GM21825 (cell line): ENCODE measurements around the gene GINS1.
A peak's percentile ranks its signal among the peaks of the same experiment; 100 is the strongest.
"Not testable (repeated sequence)": the region's sequence is repeated elsewhere in the genome, so short reads cannot be mapped to it uniquely, and the experiment has no call there.

Experiments
- ATAC-seq: cut with Tn5 transposase; IDR thresholded peaks from one replicate; pipeline ENCODE4 v1.9.1; 2021; ENCODE audit warnings: mild to moderate bottlenecking, moderate library complexity; ENCODE audit not compliant: unreplicated experiment

GINS1 gene

DNA sequence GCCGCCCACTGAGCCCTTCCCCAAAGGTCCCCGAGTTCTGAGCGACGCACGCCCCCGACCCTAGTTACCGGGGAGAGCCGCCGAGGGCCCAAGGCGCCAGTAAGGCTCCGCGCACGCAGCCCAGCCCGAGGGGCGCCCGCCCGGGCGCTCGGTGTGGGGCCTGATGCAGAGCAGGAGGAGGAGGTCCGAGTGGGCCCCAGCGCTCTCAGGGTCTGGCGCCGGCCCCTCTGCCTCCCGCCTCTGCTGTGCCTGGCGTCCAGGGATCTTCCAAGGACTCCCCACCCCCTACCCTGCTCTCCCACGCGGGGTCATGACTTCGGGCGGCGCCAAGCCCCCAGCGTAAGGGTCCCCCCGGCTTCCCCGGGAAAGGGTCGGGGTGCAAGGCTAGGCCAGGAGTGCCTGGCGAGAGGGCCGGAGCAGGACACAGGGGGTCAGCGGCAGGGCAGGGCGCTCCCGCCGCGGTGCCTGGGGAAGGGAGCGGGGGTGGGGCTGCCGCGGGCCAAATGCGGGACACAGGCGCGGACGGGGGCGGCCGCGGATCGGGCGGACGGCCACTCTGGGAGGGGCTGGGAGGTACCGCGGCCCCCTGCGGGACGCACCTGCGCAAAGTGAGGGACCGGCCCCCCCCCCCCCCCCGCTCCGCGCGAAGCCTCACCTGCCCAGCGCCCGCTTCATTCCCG, 17.5 kb upstream of the GINS1 start:
- peak; percentile 26 for ATAC-seq

DNA sequence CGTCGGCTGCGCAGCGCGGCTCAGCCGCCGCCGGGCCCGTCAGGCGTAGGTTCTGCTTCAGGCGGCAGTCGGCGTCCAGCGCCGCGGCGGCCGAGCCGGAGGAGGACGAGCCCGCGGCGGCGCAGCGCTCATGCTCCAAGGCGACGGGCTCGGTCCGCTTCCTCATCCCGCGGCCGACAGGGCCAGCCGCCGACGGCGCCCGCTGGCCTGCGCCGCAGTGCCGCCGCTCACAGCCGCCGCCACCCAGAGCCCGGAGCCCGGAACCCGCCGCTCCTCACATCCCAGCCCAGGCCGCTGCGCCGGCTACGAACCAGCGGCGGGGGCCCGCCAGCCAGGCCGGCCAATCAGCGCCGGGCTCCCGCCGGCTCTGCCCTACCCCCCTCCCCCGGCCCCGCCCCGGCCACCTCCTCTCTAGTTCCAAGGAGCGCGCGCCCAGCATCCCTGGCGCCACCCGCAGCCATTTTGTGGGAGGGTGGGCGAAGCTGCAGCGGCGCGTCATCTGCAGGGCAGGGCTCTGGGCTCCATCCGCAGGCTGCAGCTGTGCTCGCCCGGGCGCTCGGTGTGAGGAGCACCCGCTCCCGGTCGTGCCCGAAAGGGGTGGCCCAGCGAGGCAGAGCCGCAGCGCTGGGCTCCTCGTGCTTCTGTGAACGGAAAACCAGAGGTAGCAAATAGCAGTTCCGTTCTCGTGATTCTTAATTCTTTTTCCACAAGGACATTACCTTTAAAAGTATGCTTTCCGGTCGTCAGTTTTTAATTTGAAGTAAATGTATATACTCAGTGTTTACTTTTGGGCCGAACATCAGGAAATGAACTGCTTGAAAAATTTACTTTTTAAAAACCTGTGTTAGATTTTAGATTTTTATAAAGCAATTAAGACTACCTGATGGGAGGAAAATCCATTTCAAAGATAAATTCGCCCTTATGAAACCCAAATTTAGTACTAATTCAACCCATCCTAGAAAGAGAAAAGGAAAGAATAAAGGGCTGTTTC, 16.6 kb upstream of the GINS1 start, which contains the start of gene ABHD12:
Gene ABHD12, minus strand, starts transcription at position 298 of the 991 bp plus-strand sequence. Its CDS starts 132 bp downstream, at position 166.
- peak; percentile 93 for ATAC-seq

DNA sequence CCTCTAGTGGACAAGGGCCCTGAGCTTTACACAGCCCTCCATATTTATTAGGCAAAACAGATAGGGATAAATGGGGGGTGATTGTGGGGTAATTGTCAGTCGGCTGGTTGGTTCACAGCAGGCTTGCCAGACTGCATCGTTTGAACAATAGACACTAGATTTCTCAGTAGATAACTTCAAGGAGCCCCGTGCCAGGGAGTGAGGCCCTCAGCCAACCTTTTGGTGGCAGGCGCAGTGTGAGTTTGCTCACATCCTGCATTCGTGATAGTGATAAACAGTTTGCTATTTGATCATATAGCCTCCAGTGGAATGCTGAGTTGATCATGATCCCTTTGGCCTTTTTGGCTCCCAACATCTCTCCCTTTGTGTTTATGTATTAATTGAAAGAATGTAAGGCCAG, 13.2 kb upstream of the GINS1 start:
- ATAC-seq, result no peak

DNA sequence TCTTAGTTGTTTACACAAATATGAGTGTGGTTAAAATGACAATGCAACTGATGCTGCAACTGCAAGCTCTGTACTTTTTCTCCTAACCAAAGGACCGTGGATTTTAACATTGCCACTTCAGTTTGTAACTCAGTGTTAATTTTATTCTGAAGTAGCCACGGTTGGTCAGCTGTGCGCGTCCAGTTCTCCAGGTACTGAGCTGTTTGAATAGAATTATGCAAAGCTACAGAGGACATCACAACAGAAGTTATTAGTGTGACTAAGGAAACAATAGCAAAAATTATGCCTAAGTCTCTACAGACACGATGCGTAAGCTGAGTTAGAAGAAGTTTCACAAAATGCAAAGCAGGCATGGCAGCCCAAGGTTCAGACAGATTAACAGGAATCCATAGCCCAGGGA, 12.5 kb upstream of the GINS1 start:
- no peak for ATAC-seq

DNA sequence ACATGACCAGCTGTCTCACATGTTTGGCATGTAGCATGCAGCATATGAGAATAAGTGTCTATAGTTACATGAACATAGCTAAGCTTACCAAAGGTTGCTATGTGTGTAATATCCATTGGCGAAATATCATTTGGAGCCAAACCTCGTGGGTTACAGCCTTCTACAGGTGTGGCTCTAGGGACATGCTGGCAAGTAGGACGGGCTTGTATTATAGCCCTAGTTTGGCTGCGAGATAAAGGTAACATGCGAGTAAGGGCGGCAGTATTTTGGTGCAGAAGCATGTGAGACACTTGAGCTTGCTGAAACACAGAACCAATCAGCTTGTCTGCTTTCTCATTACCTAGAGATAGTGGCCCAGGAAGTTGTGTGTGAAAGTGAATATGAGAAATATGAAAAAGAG, 10.4 kb upstream of the GINS1 start:
- no peak for ATAC-seq

DNA sequence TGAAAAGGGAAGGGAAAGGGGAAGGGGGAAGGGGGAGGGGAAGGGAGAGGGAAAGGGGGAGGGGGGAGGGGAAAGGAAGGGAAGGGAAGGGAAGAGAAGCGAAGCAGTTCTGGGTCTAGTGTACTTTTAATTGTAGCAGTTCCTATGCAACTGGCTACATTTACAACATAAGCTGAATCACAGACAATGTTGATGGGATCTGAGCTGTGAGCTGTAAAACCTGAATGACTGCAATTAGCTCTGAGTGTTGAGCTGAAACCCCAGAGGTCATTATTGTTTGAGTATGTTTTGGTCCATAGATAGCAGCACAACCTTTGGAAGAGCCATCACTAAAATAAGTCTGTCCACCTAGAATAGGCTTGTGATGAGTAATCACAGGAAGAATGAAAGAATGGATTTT, 9.7 kb upstream of the GINS1 start:
- no peak for ATAC-seq

DNA sequence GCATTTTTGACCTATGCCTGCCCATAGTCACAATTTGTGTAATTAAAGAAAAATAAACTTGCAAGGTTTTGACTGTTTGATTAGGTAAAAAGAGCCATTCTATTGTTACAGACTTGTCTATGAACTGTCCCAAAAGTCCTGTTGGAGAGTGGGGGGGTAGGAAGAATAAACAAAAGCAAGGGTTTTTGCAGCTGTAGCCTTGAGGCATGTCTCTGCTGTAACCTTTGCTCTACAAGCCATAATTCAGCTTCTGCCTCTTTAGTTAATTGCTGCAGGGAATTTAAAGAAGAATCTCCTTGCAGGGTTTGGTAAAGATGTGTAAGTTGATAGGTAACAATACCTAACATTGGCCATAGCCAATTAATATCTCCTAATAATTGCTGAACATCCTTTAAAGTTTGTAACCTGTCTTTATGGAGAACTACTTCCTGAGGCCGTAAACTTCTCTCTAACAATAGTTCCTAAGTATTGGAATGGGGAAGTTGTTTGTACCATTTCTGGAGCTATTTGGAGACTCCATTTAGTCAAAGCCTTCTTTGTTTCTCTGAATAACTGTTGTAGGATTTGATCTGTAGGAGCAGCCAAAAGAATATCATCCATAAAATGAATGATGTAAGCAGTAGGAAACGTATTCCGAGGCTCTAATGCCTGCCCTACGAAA, 9.0 kb upstream of the GINS1 start:
- ATAC-seq, result no peak

DNA sequence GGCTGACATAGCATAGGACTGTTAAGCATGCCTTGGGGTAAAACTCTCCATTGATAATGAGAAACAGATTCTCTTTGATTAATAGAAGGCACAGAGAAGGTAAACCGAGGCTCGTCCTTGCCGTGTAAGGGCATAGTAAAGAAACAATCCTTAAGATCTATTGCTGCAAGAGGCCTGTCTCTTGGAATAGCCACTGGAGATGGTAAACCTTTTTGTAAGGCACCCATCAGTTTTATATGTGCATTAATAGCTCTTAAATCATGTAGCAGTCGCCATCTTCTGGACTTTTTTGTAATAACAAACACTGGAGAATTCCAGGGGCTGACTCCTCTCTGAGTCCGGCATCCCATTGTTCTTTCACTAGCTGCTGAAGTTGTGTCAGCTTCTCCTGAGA, 8.4 kb upstream of the GINS1 start:
- ATAC-seq, result peak; percentile 72

DNA sequence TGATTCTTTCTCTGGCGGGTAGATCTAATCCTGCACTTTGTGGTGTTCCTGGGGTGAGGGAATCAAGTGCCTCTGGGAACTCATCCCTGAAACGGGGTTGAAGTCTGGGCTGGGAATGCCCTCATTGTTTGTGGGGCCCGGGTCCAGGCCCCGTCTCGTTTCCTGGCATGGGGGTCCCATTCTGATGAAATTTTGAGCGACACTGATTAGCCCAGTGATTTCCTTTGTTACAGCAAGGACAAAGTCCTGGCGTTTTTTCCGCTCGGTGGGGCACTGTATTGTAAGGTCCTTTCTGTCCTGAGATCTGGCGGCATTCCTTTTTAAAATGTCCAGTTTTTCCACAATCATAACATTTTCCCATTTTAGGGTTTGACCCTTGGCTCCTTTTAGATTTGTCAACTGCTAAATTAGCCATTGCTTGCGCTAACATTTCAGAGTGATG, 7.2 kb upstream of the GINS1 start:
- ATAC-seq, result not testable (repeated sequence)

DNA sequence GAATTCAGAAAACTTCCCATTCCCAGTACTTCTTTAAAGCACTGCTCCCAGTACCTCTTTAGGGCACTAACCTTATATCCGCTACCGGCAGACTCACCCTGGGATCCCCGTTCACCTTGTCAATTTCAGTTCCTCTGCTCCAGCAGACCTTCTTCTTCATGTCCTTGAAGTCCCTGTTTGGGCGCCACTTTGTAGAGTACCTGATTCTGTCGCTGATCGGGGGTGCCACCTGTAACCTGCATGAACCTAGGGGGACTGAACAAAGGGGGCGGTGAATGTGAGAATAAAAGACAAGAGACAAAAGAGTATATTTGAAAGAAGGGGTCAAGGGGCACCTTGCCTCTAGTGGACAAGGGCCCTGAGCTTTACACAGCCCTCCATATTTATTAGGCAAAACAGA, 4.9 kb upstream of the GINS1 start:
- no peak for ATAC-seq

DNA sequence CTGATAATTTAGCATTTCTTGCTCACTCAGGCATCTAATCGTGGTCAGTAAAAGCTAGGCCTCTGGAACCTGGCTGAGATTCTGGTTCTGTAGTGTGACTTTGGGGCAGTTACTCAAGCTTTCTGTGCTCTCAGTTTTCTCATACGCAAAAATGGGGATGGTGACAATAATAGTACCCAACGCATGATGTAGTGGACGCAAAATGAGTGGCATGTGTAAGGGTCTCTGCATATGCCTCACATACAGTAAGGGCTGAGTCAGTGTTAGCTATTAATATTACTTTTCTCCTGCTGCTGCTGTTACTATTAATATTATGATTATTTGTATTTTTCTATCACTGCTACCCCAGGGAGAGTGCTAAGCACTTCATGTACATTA, 686 bp downstream of the GINS1 start:
- ATAC-seq, result no peak

DNA sequence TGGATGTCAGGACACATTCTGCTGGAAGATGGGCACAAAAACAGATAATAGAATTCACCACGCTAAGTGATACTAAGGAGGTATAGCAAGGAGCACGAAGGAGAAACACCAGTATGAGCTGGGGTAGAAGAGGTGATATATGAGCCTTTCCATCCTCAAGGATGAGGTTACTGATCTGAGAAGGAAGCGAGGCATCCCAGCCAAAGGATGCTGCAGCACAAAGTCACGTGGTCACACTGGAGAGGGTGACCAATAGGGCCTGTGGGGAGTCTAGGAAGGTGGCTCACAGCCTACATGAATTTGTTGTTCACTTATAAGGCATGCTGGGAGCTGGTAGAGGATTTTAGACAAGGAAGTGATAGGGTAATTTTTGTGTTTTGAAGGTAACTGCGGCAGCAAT, 1.4 kb downstream of the GINS1 start:
- no peak for ATAC-seq

DNA sequence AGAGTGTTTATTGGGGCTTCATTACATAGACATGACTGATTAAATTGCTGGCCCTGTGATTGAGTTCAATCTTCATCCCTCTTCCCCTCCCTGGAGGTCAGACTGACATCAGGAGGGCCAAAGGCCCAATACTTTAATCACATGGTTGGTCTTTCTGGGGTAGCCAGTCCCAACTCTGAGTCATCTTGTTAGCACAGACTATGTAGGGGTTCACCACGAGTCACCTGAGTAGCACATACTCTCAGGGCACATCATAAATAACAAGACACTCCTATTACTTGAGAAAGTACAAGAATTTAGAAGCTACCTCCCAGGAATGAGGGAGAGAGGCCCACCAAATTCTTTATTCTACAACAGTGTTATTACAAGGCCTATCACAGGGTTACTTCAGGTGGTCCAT, 11.3 kb downstream of the GINS1 start:
- ATAC-seq, result no peak

DNA sequence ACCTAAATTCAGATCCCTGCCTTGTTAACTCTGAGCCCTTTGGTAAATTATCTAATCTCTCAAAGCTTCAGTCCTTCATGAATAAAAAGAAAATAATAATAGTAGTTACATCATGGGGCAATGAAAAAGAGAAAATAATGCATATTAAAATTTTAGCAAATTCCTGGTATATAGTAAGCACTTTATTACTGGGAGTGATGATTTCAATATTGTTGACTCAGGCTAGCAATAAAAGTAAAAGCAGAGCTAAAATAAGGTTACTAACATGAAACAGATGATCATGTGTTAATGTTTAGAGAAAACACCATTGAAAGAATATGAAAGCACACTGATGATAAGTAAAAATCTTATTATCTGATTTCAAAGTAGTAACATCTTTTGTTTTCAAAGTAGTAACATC, 13.6 kb downstream of the GINS1 start:
- ATAC-seq, result no peak

DNA sequence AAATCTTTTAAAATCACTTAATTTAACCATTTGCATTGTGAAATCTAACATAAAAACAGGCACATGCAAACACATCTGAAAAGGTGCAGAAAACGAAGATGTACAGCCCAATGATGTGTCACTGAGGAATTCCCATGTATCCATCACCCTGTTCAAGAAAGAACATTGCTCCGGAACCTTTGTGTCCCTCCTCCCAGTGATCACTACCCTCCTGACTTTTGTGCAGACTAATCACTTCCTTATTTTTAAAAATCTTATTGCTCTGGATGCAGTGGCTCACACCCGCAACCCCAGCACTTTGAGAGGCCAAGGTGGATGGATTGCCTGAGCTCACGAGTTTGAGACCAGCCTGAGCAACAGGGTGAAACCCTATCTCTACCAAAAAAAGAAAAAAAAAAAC, 14.6 kb downstream of the GINS1 start:
- ATAC-seq, result no peak

DNA sequence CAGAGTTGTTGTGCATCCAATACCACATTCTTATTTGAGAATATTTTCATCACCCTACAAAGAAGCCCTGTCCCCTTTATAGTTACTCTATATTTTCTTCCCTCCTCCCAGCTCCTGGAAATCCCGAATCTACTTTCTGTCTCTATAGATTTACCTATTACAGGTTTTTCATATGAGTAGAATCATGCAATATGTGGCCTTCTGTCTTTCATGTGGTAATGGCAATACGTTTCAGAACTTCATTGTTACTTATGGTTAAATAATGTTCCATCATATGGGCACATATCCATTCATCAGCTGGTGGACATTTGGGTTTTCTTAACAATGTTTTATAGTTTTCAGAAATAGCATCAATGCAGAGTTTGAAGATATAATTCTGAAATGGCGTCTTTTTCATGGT, 17.1 kb downstream of the GINS1 start:
- ATAC-seq, result no peak

DNA sequence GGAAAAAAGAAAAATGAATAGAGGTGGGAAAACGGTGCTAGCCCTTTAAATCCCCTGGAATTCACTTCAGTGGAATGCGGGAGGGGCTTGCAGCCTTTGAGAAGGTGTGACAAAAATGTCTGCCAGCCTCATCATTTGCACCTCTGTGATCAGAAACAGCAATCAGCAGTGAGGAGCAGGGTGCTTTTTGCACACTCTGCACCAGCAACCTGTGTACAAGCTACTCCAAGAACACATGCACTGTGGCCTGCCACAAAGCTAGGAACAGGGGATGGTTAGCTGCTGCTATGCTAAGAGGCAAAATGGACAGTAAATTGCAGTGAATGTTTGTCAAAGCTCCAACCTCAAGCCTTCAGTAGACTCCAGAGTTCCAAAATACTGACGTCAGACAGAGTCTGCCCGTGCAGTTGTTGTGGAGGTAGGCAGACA, 29.7 kb downstream of the GINS1 start:
- no peak for ATAC-seq

DNA sequence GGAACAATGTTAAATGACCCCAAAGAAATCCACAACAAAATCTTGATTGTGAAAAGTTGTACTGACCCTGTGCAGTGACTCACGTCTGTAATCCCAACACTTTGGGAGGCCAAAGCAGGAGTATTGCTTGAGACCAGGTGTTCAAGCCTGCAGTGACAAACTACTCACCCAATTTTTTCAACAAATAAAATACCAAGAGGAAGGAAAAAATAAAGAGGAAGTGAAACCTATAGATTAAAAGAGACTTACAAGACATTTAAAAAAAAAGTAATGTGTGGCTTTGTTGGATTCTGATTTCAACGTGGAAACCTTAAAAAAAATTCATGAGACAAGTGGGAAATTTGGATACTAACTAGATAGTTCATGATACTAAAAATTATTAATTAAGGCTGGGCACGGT, 31.9 kb downstream of the GINS1 start:
- peak; percentile 71 for ATAC-seq

DNA sequence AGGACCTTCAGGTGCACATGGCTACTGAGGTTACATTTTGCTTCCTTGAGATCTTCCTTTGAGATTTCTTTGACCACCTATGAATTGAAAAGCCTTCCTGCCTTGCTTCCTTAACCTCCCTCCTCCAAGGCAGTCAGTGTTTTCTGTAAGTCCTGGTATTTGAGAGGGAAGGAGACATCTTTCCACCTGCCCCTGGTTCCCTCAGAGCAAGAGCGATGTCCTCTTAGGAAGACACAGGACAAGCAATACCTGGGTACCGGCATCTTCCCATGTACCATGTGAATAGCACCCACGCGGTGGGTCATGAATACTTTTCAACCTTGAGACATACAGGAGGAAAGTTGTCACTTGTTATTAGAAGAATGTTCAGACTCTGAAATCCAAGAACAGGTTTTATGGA, 37.1 kb downstream of the GINS1 start:
- no peak for ATAC-seq

DNA sequence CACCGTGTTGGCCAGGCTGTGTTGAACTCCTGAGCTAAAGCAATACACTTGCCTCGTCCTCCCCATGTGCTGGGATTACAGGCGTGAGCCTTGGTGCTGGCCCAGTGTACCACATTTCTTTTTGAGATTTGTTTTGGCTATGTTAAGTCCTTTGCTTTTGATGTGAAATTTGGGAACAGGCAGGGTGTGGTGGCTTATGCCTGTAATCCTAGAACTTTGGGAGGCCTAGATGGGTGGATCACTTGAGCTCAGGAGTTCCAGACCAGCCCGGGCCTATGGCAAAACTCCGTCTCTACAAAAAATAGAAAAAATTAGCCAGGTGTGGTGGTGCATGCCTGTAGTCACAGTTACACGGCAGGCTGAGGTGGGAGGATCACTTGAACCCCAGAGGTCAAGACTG, 40.2 kb downstream of the GINS1 start:
- ATAC-seq, result no peak

DNA sequence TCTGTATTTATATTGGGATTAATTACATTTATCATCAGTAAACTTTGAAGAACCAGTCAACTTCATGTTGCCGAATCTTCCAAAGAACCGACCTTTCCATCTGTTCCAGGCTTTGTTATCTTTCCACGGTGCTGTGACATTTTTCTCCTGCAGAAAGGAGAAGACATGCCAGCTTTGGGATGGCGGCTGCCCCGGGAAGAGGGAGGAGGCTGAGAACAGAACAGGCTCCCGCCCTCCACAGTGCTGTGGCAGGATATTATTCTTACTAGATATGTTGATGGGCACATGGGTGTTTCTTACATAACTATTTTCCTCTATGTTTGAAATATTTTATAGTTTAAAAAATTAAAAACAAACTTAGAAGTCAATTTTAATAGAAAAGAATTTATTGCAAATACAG, 44.9 kb downstream of the GINS1 start:
- no peak for ATAC-seq
